Measurements from ENCODE around the gene SRSF4.

The SRSF4 gene

DNA sequence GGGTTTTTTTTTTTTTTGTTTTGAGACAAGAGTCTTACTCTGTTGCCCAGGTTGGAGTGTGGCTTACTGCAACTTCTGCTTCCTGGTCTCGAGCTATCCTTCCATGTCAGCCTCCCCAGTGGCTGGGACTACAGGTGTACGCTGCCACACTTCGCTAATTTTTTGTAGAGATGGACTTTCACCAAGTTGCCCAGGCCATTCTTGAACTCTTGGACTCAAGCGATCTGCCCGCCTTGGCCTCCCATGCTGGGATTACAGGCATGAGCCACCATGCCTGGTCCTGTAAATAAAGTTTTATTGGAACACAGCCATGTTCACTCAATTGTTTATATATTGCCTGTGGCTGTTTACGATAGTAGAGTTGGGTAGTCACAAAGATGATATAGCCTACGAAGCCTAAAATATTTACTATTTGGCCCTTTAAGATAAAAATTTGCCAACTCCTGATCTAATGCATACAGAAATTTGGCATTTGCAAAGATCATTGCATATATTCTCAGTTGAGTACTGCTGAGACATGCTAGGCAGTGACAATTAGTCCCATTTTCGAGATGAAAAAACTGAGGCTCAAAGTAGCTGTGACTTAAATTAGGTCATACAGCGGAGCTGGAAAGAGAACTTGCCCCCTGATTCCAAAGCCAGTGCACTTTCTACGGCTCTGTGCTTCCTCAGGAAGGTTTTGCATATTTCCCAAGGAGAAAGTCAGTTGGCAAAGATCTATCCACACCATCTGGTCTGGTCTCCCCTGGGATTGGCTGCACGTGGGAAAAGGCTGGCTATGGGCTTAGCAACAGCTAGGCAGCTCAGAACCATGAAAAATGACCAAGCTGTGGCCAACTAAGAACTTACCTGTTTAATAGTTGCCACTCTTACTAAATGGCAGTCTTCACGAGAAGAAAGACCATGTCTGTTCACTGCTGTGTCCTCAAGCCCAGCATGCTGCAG is 29.7 kb upstream of the SRSF4 start:
- no peak overlapping the region for H3K4me3 ChIP-seq (ENCODE audit: control insufficient read depth, low read depth, low read length)
- peak; percentile 72 for DNase-seq (ENCODE audit: low read depth)
- TF ChIP-seq, protein P1, sequence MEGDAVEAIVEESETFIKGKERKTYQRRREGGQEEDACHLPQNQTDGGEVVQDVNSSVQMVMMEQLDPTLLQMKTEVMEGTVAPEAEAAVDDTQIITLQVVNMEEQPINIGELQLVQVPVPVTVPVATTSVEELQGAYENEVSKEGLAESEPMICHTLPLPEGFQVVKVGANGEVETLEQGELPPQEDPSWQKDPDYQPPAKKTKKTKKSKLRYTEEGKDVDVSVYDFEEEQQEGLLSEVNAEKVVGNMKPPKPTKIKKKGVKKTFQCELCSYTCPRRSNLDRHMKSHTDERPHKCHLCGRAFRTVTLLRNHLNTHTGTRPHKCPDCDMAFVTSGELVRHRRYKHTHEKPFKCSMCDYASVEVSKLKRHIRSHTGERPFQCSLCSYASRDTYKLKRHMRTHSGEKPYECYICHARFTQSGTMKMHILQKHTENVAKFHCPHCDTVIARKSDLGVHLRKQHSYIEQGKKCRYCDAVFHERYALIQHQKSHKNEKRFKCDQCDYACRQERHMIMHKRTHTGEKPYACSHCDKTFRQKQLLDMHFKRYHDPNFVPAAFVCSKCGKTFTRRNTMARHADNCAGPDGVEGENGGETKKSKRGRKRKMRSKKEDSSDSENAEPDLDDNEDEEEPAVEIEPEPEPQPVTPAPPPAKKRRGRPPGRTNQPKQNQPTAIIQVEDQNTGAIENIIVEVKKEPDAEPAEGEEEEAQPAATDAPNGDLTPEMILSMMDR (conservative IDR thresholded peaks at IDR 0.05; ENCODE audit: control insufficient read depth, insufficient read depth, low read depth, low read length): no peak

DNA sequence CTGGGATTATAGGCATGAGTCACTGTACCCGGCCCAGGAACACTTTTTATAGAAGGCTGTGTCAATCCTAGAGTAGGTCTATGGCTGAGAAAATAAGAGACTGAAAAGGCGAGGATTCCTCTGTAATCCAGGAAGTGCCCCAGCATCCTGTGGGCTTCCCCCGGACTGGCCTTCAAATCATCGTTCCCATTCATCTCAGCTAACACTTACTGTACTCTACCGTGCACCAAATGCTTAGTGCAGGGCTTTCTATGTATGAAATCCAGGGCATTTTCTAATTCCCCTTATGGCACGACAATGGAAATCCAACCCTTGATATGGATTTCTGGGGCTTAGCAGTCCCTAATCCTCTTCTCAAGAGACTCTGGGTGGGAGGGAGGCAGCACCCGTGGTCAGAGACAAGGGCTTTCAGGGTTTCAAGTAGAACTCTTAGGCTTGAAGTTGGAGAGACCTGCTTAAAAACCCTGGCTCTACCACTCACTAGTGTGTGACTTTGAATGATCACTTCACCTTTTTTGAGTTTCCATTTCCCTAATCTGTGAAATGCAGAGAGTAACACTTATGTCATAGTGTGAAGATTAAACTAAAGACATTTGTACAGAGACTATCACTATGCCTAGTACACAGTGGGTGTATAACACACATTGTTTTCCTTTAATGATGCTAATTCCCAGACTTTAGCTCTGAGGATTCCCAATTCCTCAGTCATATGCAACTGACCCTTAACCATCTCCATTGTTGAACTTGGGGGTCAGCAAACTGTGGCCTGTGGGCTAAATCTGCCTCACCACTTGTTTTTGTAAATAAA is 28.8 kb upstream of the SRSF4 start:
- no peak for DNase-seq (ENCODE audit: low read depth)
- H3K4me3 ChIP-seq (ENCODE audit: control insufficient read depth, low read depth, low read length): no peak overlapping the region
- TF ChIP-seq, protein P1 (conservative IDR thresholded peaks at IDR 0.05; ENCODE audit: control insufficient read depth, insufficient read depth, low read depth, low read length): no peak

DNA sequence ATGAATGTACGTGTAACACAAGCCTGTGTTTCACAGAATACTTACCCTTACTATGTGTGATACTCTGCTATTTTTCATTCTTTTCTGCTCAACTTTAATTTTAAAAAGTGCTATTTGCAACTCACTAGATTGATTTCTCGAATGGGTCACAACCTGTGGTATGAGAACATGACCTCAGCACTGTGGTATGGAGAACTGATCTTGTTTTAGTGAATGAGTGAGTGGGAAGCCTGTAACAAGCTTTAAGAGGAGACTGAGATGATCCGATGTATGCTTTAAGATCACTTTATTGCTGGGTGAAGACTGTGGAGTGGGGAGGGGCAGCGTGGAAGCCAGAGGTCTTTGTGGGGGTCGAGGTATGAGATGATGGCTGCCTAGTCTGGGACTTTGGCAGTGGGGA is 27.5 kb upstream of the SRSF4 start:
- no peak overlapping the region for H3K4me3 ChIP-seq (ENCODE audit: control insufficient read depth, low read depth, low read length)
- DNase-seq (ENCODE audit: low read depth): peak; percentile 53
- TF ChIP-seq, protein P1 (conservative IDR thresholded peaks at IDR 0.05; ENCODE audit: control insufficient read depth, insufficient read depth, low read depth, low read length): no peak

DNA sequence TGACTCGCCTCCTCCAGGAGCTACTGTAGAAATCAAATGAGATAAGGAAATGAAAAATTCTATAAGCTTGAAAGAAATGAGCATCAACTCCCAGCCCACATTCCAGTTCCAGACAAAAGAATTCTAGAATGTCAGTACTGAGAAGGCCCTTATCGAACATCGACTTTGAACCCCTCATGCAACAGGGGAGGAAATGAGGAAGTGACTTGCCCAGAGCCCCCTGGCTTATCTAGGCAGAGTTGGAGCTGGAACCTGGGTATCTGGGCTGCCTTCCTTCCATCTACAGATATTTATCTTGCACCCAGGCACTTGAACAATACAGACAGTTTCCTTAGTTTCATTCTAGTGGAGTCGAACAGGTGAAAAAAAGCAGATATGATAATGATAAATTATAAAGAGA is 26.7 kb upstream of the SRSF4 start:
- no peak for DNase-seq (ENCODE audit: low read depth)
- H3K4me3 ChIP-seq (ENCODE audit: control insufficient read depth, low read depth, low read length): no peak overlapping the region
- TF ChIP-seq, protein P1 (conservative IDR thresholded peaks at IDR 0.05; ENCODE audit: control insufficient read depth, insufficient read depth, low read depth, low read length): no peak

DNA sequence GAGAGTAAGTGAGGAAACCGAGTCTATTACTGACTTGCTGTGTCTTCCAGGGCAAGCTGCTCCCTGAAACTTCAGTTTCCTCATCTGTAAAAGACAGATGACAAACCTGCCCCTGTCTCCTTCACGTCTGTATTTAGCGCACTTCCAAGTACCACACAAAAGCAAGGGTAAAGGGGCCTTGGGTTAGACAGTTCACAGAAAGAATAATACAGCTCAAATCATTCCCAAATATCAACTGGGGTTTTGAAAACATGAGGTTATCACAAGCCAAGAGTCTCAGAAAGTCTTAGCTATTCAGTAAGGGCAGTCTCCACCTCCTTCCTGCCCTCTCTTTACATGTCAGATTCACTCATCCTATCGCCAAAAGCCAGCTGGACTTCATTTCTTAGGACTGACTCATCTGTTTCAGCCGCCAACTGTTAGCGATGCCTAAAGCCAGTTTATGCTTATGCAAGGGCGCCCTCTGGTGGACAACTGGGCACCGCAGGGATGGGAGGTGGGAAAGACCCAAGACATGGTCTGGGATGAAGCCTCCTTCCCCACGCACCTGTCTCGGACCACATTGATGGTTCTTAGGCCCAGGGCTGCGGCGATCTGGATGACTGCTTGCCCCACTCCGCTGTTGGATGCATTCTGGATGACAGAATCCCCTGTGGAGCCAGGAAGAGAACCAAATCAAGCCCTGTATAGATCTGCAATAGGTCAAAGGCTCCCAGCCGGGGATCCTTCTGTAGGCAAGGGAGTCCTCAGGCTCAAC is 21.1 kb upstream of the SRSF4 start:
- DNase-seq (ENCODE audit: low read depth): peak; percentile 98
- no peak overlapping the region for H3K4me3 ChIP-seq (ENCODE audit: control insufficient read depth, low read depth, low read length)
- TF ChIP-seq, protein P1 (conservative IDR thresholded peaks at IDR 0.05; ENCODE audit: control insufficient read depth, insufficient read depth, low read depth, low read length): peak; percentile 99

DNA sequence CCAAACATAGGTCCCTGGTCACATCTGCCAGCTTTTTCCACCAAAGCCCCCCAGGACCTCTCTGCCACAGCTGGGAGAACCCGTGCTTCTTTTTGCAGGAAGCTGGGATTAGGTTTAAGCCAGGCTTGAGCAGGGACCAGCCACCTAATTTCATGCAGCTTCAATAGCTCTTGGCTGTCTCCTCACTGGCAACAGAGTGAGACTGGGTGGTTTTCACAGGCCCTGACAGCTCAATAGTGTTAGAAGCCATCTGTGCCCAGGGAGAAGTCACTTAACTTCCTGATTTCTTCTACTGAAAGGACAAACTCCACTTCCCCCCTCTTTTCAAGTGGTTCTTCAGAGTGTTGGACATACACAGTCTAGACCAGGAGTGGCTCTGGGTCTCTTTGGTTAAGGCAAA is 20.4 kb upstream of the SRSF4 start:
- no peak for DNase-seq (ENCODE audit: low read depth)
- H3K4me3 ChIP-seq (ENCODE audit: control insufficient read depth, low read depth, low read length): no peak overlapping the region
- TF ChIP-seq, protein P1 (conservative IDR thresholded peaks at IDR 0.05; ENCODE audit: control insufficient read depth, insufficient read depth, low read depth, low read length): no peak

All from fibroblast of mammary gland (primary cell).